Mesothelial cell of epicardium (in vitro differentiated cells): ENCODE results near the gene GZMM. TPM values are rescaled to one million over a fixed set of nuclear protein-coding genes. Genes with fewer than 3 reads are reported as not detected.

Source experiments
- DNase-seq, 2 experiments: peaks; one replicate each; pipeline ENCODE4 v3.0.0; 2021; ENCODE audit warnings: low spot score in 2 of 2; ENCODE audit not compliant: unreplicated experiment in 2 of 2
- H3K27ac Mint-ChIP-seq: 2 replicates; pipeline ENCODE4 v1.8.0; 2021; ENCODE audit warnings: mixed read lengths
- H3K27me3 Mint-ChIP-seq: 2 replicates; pipeline ENCODE4 v1.8.0; 2021; ENCODE audit warnings: low read depth, mixed read lengths
- H3K36me3 Mint-ChIP-seq: 2 replicates; pipeline ENCODE4 v1.8.0; 2021; ENCODE audit warnings: mixed read lengths
- H3K4me1 Mint-ChIP-seq: 2 replicates; pipeline ENCODE4 v1.8.0; 2021; ENCODE audit warnings: mixed read lengths
- H3K4me3 Mint-ChIP-seq: 2 replicates; pipeline ENCODE4 v1.8.0; 2021; ENCODE audit warnings: mild to moderate bottlenecking, moderate library complexity, mixed read lengths
- H3K9me3 Mint-ChIP-seq: 2 replicates; pipeline ENCODE4 v1.8.0; 2021; ENCODE audit warnings: mixed read lengths
- CTCF ChIP-seq: fragments of 200-600 bp; sonication (generic); IDR thresholded peaks from one replicate; pipeline ENCODE4 v1.5.0; 2021; ENCODE audit warnings: antibody characterized with exemption; ENCODE audit not compliant: unreplicated experiment
- total RNA-seq: library from RNA; stranded (reverse); gene quantifications from 3 replicates; pipeline ENCODE4 v1.2.1, GENCODE V29; 2021

GZMM gene
- total RNA-seq, 1 donor from 2014 or later = 0.40 TPM

DNA sequence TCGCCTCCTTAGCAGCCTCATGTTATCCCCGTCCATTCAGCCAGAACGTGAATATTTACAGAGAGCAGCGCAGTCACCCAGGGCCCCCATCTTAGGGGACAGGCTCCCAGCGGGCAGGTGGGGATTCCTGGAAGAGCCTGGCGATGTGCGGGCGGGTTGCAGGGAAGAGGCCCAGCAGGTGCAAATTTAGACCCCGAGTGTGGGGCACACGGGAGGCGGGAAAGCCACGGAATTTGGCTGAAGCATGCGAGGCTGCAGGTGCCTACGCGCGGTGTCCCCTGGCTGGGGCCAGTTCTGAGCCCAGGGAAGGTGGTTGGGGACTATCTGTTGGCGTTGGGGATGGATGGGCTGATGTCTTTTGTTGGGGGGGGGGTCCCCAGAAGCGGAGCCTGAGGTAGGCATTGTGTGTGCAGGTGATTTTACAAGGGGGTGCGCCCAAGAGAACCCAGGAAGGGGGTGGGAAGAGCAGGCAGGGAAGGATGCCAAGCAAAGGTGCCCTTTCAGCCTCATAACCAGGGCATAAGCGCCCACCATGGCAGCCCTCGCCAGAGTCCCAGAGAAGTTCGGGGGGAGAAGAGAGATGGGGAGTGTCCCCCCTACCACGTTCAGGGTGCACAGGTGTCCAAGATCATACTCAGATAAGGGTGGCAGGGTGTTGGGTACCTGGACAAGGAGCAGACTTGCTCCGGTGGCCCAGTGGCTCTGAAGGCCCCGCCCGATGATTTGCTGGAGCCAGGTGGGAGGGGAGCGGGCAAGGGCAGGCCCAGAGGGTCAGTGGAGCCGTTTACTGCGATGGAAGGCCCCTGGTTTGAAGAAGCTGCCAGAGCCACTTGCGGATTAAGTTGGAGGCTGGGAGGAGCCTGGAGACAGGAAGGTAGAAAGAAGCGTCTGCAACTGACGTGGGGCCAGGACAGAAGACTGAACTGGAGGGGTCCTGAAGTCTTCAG, 35.4 kb upstream of the GZMM start:
- no peak for TF ChIP-seq CTCF
- DNase-seq = no peak
- peaks cover 2% of the 10 kb centered on the region for H3K36me3 Mint-ChIP-seq
- peak overlapping the region; percentile 82 for H3K27ac Mint-ChIP-seq
- peak overlapping the region; percentile 94 for H3K4me3 Mint-ChIP-seq
- H3K4me1 Mint-ChIP-seq = peaks cover 28% of the 10 kb centered on the region
- no peaks in the 10 kb centered on the region for H3K27me3 Mint-ChIP-seq
- no peaks in the 10 kb centered on the region for H3K9me3 Mint-ChIP-seq

DNA sequence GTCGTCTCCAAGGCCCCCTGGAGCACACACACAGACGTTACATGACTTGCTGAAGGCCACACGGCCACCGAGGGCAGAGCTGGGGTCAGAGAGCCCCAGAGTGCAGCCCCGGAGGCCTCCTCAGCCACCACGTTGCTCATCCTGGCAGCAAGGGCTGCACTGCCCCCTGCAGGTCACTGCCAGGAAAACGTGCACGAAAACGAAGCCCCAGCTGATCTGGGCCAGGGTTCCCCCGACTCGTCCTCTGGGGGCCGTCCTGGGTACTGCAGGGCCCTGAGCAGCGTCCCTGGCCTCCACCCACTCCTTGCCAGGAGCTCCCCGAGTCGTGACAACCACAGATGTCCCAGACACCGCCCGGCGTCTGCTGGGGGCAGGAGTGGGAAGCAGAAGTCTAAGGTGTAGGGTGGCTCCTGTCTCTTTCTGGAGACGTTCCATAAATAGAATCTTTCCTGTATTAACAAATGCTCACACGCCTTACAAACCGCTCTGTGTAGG, 33.2 kb upstream of the GZMM start:
- peak overlapping the region; percentile 97 for H3K27ac Mint-ChIP-seq
- no peaks in the 10 kb centered on the region for H3K27me3 Mint-ChIP-seq

DNA sequence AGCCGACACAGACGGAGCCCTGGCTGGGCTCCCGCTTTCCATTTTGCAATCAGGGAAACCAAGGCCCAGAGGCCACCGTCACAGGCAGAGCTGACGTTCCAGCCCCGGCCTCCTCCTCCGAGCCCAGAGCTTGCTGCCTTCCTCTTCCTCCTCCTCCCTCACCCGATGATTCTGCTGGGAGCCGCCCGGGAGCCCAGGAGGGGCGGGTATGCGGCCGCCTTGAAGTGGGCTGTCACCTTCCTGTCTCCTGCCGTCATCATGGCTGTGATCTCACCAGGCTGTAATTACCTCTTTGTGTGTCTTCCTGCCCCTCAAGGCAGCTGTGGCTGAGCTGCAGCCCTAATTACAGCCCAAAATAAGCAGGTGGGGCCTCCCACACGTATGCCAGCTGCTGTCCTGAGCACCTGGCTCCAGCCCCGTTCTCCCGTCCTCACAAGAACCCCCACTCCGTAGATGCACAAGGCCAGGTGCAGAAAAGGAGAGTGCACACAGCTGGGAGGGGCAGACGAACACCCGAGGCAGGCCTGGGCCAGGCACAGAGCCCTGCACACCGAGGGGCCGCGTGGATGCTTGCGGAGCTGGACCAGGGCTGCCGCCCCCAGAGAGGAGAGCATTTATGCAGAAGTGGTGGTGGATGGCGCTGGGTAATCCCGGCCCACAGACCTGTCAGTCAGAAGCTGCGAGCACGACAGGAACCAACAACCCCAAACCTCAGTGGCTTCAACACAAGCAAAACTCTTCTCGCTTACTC, 32.6 kb upstream of the GZMM start:
- DNase-seq = no peak

More for the DNA sequence above, 33.2 kb upstream of the GZMM start:
- no peaks in the 10 kb centered on the region for H3K9me3 Mint-ChIP-seq
- peaks cover 28% of the 10 kb centered on the region for H3K4me1 Mint-ChIP-seq
- DNase-seq = peak; percentile 80 to 91
- peaks cover 10% of the 10 kb centered on the region for H3K36me3 Mint-ChIP-seq
- TF ChIP-seq CTCF = peak; percentile 95
- H3K4me3 Mint-ChIP-seq = peak overlapping the region; percentile 60

GRCh38 chr19:512547-513365, 31.1 kb upstream of the GZMM start:
- no peak for TF ChIP-seq CTCF
- peaks cover 38% of the 10 kb centered on the region for H3K4me1 Mint-ChIP-seq
- no peak for DNase-seq
- H3K27me3 Mint-ChIP-seq = no peaks in the 10 kb centered on the region
- peaks cover 10% of the 10 kb centered on the region for H3K36me3 Mint-ChIP-seq
- H3K9me3 Mint-ChIP-seq = no peaks in the 10 kb centered on the region
- H3K27ac Mint-ChIP-seq = no peak overlapping the region
- H3K4me3 Mint-ChIP-seq = no peak overlapping the region

More for the DNA sequence above, 32.6 kb upstream of the GZMM start:
- Mint-ChIP-seq H3K27me3 (no peaks in the 10 kb centered on the region), H3K4me1 (peaks cover 31% of the 10 kb centered on the region), H3K9me3 (no peaks in the 10 kb centered on the region), H3K4me3 (peak overlapping the region; percentile 60), H3K36me3 (peaks cover 10% of the 10 kb centered on the region), H3K27ac (peak overlapping the region; percentile 97)
- no peak for TF ChIP-seq CTCF
